Fibroblast of skin of abdomen (primary cell): ENCODE data around the gene ASCC1.
"Not testable (repeated sequence)": the region's sequence is repeated elsewhere in the genome, so short reads cannot be mapped to it uniquely, and the experiment has no call there.

Source experiments
- DNase-seq: peaks from one replicate; pipeline ENCODE4 v3.0.0-alpha.2; 2013

The ASCC1 gene

GRCh38 chr10:72123616-72124015, 92.5 kb downstream of the ASCC1 start:
- no peak for DNase-seq

GRCh38 chr10:72122221-72122620, 93.9 kb downstream of the ASCC1 start:
- no peak for DNase-seq

- DNase-seq: no peak
Observed at GRCh38 chr10:72121389-72121788, 94.7 kb downstream of the ASCC1 start.

GRCh38 chr10:72116372-72116771, 99.7 kb downstream of the ASCC1 start:
- no peak for DNase-seq

GRCh38 chr10:72114706-72115450, 101.2 kb downstream of the ASCC1 start:
- DNase-seq: no peak

GRCh38 chr10:72110673-72111401, 105.2 kb downstream of the ASCC1 start:
- DNase-seq: no peak

GRCh38 chr10:72109636-72110157, 106.4 kb downstream of the ASCC1 start:
- no peak for DNase-seq

- no peak for DNase-seq
Observed at GRCh38 chr10:72108830-72109635, 107.0 kb downstream of the ASCC1 start.

GRCh38 chr10:72108004-72108370, 108.1 kb downstream of the ASCC1 start:
- not testable (repeated sequence) for DNase-seq

GRCh38 chr10:72107325-72108003, 108.6 kb downstream of the ASCC1 start:
- no peak for DNase-seq

- DNase-seq: no peak
Observed at GRCh38 chr10:72106896-72107295, 109.2 kb downstream of the ASCC1 start.

GRCh38 chr10:72106154-72106849, 109.8 kb downstream of the ASCC1 start:
- no peak for DNase-seq

GRCh38 chr10:72105710-72106109, 110.4 kb downstream of the ASCC1 start:
- no peak for DNase-seq

GRCh38 chr10:72105098-72105475, 111.0 kb downstream of the ASCC1 start:
- no peak for DNase-seq

- no peak for DNase-seq
Observed at GRCh38 chr10:72104472-72105097, 111.5 kb downstream of the ASCC1 start.

- DNase-seq: no peak
Observed at GRCh38 chr10:72099600-72099921, 116.5 kb downstream of the ASCC1 start.

GRCh38 chr10:72098836-72099599, 117.1 kb downstream of the ASCC1 start:
- DNase-seq: no peak

- DNase-seq: no peak
Observed at GRCh38 chr10:72098301-72098835, 117.7 kb downstream of the ASCC1 start.

GRCh38 chr10:72097448-72098300, 118.4 kb downstream of the ASCC1 start:
- peak; percentile 81 for DNase-seq
